Stimulated activated CD8-positive, alpha-beta memory T cell treated with anti-CD3 and anti-CD28 coated beads, Interleukin-7, amount 100 ng/mL, for 48 hours (primary cell): ENCODE measurements around the gene RNF115.
"Not testable (repeated sequence)": the region's sequence is repeated elsewhere in the genome, so short reads cannot be mapped to it uniquely, and the experiment has no call there.

Experiments used
- DNase-seq, 2 donors: peaks; one replicate each; pipeline ENCODE4 v3.0.0-alpha.2; 2020; ENCODE audit warnings: low read depth in 1 of 2; ENCODE audit errors: extremely low read depth in 1 of 2

The RNF115 gene

DNA sequence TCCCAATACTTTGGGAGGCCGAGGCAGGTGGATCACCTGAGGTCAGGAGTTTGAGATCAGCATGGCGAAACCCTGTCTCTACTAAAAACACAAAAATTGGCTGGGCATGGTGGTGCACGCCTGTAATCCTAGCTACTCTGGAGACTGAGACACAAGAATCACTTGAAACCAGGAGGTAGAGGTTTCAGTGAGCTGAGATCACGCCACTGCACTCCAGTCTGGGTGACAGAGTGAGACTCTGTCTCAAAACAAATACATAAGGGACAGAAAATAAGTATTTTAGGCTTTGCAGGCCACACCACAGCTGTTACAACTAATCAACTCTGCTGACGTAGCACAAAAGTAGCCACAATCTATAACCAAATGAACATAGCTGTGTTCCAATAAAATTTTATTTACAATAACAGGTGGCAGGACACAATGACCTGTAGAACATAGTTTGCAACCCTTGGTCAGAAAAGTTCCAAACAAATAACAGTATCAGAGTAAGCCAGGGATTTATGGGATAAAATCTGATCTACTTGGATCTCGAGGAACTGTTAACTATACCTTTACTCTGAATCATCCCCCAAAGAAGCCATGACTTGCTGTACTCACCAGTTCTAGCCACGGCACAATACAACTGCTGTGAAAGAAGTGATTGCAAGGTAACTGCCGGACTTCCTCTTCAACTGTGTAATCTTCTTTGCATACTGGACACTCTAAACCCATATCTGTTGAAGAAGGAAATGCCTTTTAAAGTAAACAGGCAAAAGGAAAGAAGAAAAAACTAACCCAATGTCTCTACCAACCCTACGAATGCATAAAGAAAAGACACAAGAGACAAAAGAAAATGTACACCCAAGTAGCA is 76.3 kb downstream of the RNF115 start:
- DNase-seq: no peak

DNA sequence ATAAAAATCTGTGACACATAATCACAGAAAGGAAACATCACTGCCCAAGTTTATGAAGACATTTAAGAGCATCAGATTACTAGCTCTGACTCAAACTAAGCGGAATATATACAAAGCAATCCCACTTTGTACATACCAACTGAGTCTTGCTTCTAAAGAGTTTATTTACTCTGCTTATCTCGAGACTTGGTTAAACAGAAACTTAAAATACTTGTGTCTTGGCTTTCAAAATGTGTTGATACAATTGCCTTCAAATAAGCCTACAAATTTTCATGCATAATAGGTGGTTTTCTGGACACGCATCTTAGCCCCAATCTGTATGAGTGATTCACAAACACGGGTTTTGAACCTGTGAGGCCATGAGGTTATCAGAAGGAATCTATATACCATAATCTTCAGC is 83.6 kb downstream of the RNF115 start:
- DNase-seq: no peak

DNA sequence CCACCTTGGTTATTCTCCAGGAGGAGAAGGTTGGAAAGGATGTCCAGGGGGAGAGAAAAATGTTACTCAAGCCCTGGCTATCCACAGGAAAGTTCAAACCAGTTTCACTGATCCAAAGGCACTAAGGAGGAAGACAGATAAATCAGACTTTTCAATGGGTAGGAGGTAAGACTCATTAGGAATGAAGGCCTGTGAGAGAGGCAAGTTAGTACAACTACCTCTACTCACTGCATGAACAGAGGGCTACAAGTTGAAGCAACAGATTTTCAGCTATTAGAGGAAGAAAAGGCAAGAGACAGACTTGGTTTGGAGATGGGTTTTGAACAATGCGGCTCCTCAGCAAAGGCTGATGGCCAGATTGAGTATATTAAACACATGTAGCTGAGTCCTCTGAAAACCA is 87.7 kb downstream of the RNF115 start:
- no peak for DNase-seq

DNA sequence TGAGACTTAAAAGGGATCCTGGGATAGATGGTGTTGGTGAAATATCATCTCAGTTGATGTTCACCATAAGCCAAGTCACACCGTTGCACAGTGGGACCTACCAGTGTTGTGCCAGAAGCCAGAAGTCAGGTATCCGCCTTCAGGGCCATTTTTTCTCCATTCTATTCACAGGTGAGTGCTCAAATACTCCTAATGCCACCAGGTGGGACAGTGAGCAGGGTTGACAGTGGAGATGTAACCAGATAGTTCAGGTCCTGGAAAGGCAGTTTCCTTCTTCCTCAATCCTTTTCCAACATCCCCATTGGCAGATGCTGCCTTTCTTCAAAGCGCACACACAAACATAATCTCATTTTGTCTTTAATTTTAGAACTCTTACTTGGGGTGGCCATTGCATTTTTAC is 93.0 kb downstream of the RNF115 start:
- DNase-seq: no peak

GRCh38 chr1:145730467-145730866 is 93.4 kb downstream of the RNF115 start:
- DNase-seq: no peak

GRCh38 chr1:145729666-145730436 is 94.0 kb downstream of the RNF115 start:
- DNase-seq: no peak

GRCh38 chr1:145729196-145729595 is 94.7 kb downstream of the RNF115 start:
- no peak for DNase-seq

- not testable (repeated sequence) for DNase-seq
These were observed 97.7 kb downstream of the RNF115 start for GRCh38 chr1:145726193-145726592.

DNA sequence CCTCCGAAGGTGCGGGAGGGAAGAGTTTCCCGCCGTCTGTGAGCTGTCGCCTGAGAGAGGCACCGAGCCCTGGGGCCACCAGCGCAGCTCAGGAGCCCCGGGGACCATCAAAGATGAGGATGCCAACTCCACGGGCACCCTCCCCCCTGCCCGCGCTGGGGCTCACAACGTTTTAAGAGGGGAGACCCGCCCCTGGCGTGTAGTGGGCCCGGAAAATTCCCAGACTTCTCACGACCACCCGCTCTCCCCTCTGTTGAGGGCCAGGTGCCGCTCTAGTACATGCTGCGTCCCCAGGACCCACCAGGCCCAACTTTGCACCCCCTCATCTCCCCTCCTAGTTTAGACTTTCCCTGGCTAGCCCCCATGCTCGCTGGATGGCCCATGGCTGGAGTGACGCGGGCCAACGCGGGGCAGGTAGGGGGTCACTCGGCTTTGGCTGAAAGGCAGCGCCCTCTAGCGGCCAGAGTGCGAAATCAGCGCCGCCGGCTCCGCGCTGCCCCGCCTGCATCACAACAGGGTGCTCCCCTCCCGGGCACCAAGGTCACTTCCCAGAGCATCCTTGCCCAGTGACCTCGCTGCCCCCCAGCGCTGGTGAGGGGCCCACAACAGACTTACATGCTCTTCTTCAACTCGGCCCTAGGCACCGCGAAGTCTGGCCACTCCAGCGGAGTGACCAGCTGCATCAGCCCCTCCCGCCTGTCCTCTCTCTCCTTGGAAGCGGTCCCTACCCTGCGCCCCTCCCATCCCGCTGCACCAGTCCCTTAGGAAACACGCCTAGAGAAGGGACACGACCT is 102.8 kb downstream of the RNF115 start:
- peak; percentile 31 to 45 for DNase-seq

DNA sequence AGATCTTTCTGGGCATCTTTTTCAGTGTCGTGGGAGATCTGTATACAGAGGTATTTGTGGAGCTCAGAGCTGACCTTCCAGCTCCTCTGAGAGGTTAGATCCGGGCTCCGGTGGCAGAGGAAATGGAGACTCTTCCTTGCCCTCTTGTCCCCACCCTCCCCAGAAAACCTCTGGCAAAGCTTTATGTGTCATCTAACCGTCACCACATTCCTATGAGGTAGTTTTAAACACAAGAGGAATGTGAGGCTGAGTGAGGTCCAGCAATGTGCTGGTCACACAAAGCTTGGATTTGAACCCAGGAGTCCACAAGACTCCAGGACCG is 103.4 kb downstream of the RNF115 start:
- DNase-seq: no peak

GRCh38 chr1:145719230-145720079 is 104.4 kb downstream of the RNF115 start, which contains the start of gene CD160:
TSS of gene CD160 (plus strand) at chr1:145719499. CDS start at chr1:145728328, 8,829 bp downstream.
- peak in 1 of 2 donors; percentile 10 for DNase-seq

GRCh38 chr1:145718465-145718864 is 105.4 kb downstream of the RNF115 start:
- not testable (repeated sequence) for DNase-seq

- no peak for DNase-seq
These were observed 106.1 kb downstream of the RNF115 start for GRCh38 chr1:145717833-145718232.

- DNase-seq: no peak
These were observed 107.1 kb downstream of the RNF115 start for GRCh38 chr1:145716641-145717345.

- DNase-seq: no peak
These were observed 109.3 kb downstream of the RNF115 start for GRCh38 chr1:145714524-145715111.

GRCh38 chr1:145711213-145711651 is 112.7 kb downstream of the RNF115 start:
- no peak for DNase-seq

- DNase-seq: no peak
These were observed 113.4 kb downstream of the RNF115 start for GRCh38 chr1:145710291-145711027.

DNA sequence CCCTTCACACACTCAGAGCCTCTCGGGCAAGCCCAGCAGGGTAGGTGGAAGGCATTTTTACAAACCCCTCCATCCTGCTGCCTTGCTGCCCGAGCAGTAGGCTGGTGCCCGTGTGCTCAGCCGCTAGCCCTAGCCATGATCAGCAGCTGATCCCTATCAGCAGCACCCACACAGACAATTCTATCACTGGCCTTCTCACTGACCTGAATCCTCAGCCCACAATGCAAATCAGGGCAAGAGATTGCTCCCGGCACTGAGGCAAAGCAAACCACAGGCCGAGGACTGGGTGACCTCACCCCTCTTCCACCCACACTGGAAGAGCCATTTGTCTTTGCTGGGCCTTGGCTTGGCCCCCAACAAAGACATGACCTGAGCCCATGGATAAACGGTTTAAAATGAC is 115.8 kb downstream of the RNF115 start:
- no peak for DNase-seq
